Measurements from ENCODE around the gene EFCAB6.

The EFCAB6 gene

DNA sequence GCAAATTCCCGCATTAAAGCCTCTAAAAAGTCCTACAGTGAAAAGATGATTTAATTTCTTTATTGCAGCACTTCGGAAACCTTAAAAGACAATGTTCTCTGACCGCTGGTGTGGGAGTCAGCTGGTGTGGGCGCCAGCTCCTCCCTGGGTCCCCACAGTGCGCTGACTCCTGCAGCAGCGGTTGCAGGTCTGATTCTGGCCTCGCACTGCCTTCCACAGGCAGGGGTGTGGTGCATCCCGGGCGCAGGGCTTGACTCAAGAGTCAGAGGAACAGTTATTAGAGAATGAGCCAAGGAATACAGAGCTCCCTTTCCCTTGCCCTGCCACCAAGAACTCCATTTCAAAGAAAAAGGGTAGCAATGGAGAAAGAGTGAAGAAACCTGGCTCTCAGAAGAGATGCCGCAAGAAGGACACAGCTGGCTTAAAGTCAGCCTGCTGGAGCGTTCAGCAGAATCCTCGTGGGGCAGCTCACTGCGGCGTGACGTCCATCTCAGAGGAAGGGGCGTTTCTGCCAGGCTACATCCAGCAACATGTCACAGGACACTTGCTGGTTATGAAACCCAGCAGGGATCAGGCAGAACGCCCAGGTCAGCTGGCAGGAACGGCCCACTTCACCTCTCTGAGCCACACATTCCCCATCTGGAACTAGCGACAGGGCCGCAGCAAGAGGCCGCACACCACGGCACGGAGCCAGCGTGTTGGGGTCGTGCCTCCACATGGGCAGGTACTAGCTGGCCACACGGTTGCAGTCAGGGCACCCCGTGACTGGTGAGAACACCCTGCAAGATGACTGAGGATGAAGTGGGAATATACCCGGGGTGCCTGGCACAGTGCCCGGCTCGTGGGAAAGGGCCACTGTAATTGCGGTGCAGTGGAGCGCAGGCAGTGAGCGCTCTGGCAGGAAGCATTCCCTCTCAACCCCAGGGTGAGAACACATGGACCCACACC lies 18.1 kb upstream of the EFCAB6 start:
- DNase-seq, result no peak

DNA sequence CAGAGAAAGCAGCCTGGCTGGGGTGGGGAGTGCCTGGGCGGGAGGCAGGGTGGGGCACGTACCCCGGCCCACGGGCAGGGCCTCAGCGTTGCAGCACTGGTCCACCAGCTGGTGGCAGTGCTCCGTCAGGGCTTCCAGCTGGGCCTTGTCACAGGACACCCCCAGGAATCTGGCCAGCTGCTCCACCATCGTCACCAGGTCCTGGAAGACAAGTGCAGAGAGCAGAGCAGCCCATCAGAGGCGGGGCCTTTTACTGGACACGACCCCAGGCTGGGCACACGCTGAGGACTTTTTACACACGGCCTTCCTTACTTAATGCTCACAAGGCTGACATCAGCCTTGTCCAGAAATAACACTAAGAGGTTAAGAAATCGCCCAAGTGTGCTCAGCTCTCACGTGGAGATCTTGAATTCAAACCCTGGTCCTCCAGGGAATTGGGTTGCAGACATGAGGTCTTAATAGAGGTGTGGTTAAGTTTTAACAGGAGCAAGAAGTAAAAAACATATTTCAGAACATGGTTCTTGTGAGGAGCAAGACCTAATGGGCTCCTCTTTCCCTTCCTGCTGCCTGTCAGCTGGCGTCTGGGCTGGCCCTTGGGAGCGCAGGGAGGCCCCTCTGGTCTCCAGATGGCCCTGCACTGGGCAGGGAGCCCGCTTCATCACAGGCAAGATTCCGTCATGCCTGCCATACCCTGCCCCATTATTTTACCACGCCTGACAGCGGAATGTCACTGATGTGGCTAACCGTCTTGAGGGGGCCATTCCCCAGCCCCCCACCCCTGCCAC lies 17.1 kb upstream of the EFCAB6 start:
- no peak for DNase-seq

DNA sequence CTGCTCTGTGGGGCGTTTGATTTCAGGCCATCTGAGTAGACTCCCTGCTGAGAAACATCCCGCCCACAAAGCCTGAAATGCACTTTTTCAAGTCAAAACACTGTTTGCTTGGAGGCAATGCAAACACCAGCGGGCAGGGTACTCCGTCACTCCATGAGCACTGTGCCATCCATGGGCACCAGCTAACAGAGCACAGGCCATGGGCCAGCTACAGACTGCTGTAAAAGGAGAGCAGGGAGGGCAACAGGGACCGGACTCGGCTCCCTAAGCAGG lies 16.6 kb upstream of the EFCAB6 start:
- DNase-seq, result no peak

DNA sequence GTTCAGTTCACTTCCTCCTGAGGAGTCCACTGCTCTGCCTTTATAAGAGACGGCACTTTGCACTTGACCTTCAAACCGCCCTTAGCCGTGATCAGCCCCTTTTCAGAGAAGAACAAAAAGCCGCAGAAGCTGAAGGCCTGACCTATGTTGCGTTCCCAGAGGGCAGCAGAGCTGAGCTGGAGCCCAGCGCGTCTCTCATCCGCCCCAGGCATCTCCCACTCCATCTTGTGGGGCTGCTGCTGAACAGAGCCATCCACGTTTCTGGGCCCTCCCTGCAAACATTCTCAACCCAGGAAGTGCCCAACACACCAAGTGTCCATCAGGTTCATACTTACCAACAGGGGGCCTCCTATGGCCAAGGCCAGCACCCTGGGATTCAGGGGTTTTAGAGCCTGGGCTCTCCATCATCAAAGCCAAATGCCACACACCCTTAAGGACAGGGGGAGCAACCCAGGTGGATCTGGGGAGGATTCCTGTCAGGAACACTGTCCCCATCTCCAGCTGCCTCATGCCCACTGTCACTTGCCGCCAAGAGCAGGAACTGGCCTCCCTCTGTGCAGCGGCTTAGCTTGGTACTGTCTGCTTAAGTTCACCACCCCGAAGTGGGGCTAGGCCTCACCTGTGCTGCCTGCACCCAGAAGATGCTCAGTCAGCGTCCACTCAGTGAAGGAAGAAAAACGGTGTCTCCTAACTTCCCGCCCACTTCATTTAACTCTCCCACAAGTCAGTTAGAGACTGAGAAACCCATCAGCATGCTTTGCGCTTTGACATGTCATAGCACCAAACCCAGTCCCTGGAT lies 16.0 kb upstream of the EFCAB6 start:
- DNase-seq, result no peak

DNA sequence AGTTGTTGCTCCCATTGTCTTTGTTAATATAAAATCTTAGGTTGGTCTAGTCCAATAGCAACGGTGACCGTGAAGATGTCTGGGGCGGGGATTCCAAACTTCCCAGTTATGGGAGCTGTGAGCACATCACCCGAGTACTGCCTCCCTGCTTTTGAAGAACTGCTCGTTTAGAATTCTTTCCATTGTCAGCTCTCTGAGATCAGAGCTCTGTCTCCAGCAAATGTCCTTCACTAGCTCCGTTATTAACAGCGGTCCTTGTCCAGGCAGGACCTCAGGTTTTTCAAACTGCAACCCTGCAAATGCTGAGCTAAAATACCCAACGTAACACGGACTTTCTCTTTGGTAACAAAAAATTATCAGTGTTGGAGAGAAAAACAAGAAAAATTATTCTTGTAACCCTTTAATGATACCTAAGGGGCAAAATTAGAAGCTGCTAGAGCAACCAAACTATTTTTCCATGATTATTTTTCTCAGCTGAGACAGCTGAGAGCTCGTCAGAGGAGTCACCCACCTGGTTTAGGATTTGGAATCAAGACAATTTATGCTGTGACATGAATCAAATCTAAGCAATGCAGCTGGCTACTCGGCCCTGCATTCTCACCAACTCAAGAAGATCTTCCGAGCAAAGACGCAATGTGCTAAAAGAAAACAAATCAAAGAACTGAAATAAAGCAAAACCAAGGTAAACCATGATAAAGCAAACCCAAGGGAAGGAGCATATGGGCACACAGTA lies 15.1 kb upstream of the EFCAB6 start:
- no peak for DNase-seq

DNA sequence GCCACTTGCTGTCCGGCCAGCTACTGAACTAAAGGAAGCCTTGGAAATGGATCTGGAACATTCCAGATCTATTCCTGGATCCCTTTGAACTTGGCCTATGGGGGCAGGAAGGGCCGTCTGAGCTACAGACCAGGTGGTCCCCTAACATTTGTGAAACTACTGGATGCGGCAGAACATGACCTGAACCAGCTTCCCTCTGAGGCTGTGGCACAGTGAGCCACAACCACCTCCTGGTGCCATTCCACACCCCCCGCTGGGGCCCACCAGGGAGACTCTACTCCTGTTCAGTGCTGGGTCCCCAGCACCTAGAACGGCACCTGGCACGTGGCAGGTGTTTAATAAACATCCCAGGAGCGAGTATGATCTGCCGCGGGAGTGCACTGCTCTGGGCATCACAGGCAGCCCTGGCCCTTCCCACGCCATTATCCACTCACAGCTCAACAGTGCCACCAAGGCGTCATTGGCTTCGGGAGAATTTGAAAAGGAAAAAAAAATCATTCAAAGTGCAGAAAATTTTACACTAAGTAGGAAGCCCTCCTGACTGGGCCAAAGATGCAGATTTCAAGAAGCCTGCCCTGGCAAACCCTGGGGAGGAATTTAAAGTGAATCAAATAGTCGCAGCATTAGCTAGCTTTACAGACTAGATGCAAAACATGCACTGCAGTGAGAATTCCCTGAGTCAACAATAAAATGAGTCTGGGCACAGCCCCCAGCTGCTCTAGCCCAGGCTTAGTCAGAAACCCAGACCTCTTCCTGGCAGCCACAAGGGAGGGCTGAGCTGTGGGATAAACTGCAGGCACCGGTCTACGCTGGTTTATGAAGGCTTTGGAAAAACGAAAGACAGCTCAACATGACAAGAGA lies 14.3 kb upstream of the EFCAB6 start:
- DNase-seq, result no peak

DNA sequence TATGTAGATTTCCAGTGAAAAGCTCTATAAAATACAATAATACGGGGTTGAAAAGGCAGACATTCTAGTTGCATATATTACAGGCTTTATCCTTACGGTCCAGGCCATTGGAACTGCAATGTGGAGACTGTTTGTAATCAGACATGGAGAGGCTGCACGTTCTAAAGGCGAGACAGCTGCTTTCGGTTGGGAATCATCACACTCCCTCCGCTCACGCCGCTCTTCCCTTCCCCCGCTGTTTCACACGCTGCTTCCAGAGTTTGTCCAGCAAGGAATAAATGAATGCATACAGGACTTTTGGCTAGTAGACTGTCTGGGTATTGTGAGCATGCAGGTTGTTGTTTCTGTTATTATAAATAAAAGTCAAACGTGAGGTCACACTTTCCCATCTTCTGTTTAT lies 13.5 kb upstream of the EFCAB6 start:
- no peak for DNase-seq

DNA sequence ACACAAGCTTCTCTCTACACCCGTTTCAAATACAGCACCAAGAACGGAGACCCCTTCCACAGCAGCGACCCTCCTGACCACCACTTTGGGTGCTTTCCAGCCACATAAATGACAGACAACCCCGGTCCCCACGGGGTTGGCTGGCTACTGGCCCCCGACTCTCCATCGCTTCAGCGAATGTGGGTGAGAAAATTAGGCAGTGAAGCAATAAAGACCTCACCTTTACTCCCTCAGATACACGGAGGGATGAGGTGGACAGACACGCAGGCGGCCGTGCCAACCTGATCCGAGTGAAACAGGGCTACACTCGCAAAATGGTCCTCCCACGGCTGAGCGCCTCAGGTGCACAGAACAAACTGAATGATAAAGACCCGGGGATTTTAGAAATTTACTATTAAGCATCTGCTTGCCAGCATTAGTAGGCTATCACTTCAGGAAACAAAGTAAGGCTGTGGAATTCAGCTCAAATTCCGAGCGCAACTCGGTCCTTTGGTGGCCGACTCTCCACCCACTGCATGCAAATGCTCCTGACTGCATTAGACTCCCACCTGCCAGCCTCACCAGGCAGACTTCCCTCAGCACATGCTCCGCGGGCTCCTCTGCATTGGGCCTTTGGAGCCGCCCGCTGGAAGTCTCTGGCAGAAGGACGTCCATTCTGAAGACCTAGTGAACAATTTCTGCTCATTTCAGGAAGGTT lies 12.8 kb upstream of the EFCAB6 start:
- DNase-seq, result no peak

DNA sequence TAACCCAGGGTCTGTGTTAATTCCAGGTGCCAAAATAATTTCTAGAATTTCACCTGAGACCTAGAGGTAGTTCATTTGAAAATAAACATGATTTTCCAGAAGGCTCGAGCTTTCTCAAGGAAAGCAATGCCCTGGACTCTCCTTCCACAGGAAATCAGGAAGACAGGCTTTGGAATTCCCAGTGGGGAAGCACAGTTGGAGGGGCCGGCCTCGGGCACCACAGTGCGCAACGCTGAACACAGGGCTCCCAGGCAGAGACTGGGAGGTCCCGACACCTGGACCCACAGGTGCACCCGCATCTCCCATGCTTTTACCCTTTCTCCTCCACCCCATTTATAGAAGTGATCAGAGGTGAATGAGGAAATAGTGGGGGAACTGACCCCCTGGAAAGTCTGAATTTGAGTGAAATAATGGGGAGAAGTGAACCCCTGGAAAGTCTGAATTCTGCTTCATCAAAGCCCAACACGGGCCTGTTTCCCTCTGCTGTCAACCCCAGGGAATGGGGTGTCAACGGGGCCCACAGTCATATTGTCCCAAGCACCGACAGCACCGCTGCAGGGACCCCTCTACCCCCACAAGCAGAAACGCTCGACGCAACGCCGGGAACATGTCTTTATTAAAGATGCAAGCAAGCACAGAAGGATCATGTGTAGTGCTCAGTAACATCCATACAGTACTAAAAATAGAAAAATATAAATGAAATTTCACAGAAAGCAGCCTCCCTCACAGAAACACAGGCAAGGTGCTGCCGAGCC lies 12.0 kb upstream of the EFCAB6 start:
- DNase-seq, result no peak

DNA sequence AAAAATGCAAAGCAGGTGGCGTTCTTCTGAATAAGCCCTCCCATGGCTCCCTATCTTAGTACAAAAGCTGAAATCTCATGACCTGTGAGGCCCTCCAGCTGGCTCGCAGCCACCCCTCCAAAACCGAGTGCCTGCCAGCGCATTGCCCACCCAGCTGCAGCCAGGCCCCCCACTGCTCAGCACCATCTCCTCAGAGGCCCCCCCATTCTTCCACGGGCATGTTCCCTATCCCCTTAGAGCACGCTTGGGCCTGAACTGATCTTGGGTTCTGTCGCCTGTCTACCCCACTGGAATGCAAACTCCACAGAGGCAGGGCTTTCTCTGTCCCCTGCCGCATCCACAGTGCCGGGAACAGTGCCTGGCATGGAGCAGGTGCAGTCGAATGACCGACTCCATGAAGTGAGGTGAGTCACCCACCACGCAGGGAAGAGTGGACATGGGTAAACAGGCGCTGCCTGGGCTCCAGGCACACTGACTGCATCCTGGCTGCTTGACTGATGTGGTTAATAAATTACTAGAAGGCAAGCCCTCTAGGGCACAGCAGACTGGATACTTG lies 11.3 kb upstream of the EFCAB6 start:
- DNase-seq, result no peak

DNA sequence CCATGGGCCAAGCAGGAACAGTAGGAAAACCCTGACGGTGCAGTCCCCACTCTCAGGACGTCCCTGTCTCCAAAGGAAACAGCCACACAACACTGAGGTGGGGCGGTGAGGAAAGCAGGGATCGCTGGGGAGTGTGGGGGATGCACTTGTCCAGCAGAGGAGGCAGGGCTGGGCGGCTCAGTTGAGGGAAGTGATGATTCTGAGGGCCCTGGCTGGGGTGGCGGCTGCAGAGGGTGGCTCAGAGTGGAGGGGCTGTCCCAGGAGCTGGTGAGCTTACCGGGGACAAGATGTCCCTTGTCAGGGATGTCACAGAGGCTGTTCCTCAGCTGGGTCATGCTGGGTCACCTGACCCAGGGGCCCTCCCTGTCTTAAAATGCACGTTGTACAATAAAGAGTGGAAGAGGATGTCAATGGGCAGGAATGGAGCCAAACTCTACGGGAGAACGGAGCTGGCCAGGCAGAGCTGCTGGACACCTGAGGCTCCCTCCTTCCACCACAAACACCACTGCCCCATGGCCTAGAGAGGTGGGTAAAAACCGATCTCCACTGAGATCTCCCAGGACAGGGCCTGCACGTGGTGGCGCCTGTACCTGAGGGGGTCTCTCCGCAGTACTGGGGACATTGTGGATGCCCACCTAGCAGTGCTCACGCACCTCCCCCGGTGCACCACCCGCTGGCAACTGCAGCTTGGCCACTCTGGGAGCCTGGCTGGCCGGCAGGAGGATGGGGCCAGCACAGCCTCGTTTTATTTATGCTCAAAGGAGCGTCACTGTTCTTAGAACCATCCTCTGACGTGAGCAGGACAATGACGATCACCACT lies 9.7 kb upstream of the EFCAB6 start:
- no peak for DNase-seq

DNA sequence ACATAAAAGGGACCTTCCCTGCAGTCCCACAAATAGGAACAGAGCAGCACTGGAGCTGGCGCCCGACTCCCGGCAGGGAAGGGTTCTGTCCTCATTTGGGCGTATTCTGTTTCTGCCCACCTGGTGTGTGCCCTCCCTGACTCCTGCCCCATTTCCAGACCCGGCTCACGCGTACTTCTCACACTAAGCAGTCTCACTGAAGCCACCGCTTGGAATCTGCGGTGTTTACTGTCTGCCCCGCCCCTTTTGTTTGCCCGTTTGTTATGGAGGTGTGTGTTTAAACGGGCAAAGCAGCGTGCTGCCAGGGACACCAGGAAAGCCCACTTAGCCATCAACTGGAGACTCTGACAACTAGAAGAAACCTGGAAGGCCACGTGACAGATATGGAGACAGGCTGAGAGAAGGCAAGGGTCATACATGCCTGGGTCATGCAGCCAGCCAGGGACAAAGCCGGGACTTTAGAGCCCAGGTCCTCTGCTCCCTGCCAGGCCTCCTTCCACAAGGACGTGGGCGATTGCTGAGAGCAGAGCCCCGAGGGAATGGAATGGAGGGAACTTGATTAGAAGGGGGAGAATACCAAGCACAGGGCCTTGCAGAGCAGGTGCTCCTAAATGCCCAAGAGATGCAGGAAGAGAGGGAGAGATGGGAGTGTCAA lies 8.7 kb upstream of the EFCAB6 start:
- DNase-seq, result no peak

DNA sequence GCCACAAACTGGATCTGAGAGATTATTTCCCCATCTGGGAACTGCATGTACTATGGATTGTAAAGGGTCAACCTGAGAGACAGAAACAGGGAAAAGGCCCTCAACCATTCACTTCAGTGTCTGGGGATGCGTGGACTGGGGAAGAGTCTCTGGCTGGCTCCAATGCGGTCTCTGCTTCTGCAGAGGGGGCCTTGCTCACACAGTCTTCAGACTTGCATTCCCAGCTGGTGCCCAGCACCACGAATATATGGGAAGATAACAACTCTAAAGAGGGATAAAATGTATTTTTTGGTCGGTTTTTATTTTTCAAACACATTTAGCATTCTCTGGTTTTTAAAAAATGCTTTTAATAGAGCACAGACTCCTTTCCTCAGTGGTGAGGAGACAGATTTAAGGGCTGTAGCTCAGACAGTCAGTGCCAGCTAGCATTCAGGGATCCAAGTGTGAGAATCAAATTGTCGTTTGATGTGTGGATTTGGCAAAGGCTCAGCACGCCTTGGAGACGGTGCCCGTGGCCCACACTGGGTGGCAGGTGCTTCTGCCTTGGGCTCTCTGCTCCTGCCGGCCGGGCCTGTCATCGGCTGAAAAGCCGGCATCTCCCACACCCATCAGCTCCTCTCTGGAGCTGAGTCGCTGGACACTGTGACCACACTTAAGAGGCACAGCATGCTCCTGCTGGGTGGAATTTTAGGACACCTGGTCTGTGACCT lies 8.0 kb upstream of the EFCAB6 start:
- DNase-seq, result no peak

DNA sequence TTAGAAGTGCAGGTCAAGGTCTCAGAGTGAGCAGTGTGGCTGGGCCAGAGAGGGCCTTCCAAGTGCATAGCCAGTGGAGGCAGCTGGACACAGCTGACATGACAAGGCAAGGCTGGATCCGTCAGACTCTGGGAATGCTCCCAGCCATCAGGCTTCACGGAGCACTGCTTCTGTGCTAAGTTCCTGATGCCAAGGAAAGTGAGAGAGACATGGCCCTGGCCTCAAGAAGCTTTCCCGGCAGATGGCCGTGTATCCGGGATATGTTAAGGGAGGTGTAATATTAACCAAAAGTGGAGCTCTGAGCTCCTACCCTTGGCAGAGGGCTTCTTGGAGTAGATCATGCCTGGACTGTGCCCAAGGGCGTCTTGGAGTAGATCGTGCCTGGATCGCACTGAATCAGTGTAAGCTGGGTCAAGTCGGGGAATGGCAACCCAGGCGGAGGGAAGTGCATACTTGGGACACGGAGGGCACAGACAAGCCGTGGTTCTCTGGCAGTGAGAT lies 7.4 kb upstream of the EFCAB6 start:
- DNase-seq, result no peak

DNA sequence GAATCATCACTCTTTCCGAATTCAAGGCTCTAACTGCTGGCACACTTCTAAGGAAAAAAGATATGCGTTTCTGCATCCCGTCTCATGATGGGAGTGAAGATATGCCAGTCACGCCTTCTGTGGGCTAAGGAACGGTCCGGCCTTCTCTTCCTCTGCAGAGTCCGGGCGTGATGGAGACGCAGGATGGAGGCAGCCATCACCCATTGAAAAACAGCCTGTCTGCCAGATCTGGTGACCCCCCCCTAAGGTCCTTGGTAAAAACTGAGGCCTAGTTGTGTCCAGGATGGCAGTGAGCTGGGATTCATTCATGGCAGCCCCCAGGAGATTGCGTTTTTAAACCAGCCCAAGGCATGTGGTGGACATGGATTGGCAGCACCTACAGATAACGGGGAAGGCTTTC lies 6.9 kb upstream of the EFCAB6 start:
- no peak for DNase-seq

DNA sequence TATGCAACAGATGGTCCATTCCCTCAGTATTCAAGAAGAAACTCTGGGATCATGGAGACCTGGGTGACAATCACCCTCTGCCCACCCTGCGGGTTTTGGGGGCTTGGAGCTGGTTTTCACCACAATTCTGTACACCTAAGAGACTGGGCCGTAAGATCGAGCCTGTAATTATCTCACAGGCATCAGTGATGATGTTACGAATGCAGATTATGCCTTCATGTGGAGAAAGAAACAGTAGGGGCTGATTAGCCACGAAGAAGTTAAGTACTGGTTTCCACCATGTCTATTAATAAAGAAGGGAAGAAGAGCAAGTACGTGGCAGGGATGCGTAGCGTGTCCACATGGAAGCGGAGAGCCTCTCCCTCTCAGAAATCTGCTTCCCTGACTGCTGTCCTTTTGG lies 5.3 kb upstream of the EFCAB6 start:
- no peak for DNase-seq

DNA sequence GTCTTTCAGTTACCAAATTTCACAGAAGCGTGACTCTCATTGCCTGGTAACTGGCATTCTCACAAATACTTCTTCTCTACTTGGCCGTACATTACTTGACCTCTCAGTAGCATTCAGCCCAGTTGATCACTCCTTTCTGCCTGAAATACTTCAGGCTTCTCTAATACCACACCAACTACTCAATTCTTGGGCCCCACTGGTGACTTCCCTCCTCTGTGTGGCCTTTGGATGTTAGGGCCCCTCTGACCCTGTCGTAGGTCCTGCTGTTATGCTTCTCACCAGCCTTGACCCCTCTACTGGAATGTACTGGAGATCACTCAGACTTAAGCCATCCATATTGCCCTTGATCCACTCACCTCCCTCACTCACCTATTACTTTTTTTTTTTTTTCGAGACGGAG lies 2.2 kb upstream of the EFCAB6 start:
- no peak for DNase-seq

DNA sequence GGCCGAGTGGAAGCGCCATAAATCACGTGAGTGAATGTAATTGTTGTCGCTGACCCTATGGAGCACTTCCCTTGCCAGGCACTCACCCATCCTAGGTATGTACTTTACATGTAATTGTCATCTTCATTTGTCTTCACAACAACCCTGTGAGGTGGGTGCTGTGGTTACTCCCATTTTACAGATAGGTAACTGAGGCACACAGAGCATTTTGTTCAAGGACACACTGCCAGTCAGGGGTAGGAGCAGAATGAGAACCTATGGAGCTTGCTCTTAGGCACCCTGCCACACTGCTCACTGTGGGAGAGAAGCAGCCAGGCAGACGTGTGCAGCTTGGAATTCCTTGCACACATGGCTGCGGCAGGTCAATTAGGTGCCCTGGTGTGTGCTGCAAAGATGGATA lies 785 bp upstream of the EFCAB6 start:
- DNase-seq, result no peak

Measured in NCI-H2107 (cell line).